ENCODE results near the gene NBAS.

NBAS gene

GRCh38 chr2:15357186-15357585 is 203.9 kb downstream of the NBAS start (continued):
- TF ChIP-seq ZNF548 (tag by site-specific recombination; IDR thresholded peaks at IDR 0.05) = no peak
- no peak for TF ChIP-seq ZNF423 (tag by site-specific recombination; IDR thresholded peaks at IDR 0.05)
- peak; percentile 98 for TF ChIP-seq ZNF549 (tag by site-specific recombination; IDR thresholded peaks at IDR 0.05)
- TF ChIP-seq, protein P1, sequence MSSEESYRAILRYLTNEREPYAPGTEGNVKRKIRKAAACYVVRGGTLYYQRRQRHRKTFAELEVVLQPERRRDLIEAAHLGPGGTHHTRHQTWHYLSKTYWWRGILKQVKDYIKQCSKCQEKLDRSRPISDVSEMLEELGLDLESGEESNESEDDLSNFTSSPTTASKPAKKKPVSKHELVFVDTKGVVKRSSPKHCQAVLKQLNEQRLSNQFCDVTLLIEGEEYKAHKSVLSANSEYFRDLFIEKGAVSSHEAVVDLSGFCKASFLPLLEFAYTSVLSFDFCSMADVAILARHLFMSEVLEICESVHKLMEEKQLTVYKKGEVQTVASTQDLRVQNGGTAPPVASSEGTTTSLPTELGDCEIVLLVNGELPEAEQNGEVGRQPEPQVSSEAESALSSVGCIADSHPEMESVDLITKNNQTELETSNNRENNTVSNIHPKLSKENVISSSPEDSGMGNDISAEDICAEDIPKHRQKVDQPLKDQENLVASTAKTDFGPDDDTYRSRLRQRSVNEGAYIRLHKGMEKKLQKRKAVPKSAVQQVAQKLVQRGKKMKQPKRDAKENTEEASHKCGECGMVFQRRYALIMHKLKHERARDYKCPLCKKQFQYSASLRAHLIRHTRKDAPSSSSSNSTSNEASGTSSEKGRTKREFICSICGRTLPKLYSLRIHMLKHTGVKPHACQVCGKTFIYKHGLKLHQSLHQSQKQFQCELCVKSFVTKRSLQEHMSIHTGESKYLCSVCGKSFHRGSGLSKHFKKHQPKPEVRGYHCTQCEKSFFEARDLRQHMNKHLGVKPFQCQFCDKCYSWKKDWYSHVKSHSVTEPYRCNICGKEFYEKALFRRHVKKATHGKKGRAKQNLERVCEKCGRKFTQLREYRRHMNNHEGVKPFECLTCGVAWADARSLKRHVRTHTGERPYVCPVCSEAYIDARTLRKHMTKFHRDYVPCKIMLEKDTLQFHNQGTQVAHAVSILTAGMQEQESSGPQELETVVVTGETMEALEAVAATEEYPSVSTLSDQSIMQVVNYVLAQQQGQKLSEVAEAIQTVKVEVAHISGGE (tag by site-specific recombination; conservative IDR thresholded peaks at IDR 0.05; ENCODE audit: low read depth) = no peak
- no peak for TF ChIP-seq ZNF138 (tag by site-specific recombination; IDR thresholded peaks at IDR 0.05; ENCODE audit: borderline replicate concordance)
- no peak for TF ChIP-seq KLF8 (tag by site-specific recombination; IDR thresholded peaks at IDR 0.05)

DNA sequence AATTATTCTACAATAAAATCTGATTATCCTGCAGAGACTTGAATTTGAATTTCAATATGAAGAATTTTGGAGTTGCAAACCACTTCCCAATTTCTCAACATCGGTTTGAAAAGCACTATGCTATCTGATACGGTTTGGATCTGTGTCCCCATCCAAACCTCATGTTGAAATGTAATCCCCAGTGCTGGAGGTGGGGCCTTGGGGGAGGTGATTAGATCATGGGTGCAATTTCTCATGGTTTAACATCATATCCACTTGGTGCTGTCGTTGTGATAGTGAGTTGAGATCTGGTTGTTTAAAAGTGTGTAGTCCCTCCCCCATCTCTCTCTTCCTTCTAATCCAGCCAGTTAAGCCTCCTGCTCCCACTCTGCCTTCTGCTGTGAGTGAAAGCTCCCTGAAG is 205.7 kb downstream of the NBAS start:
- H3K36me3 ChIP-seq (ENCODE audit: control insufficient read depth in 2 of 2, insufficient read depth in 1 of 2, low read length in 2 of 2) = no peaks in the 10 kb centered on the region; a peak in 1 of 3 replicates
- CTCF ChIA-PET = no interaction called here

GRCh38 chr2:15354596-15355366 is 206.4 kb downstream of the NBAS start:
- CTCF ChIA-PET = no interaction called here

More for the DNA sequence above, 205.7 kb downstream of the NBAS start:
- Histone ChIP-seq H3K27ac (ENCODE audit: extremely low read depth, low read depth, low read length) (no peak overlapping the region), H3K4me3 (ENCODE audit: low read depth, low read length) (no peak overlapping the region), H3K4me1 (ENCODE audit: control insufficient read depth, insufficient read depth, low read length) (no peaks in the 10 kb centered on the region), H3K9me3 (ENCODE audit: control insufficient read depth, insufficient read depth, low read depth, low read length) (no peaks in the 10 kb centered on the region)
- POLR2A ChIA-PET = no interaction called here
- TF ChIP-seq GLIS1 (tag by site-specific recombination; IDR thresholded peaks at IDR 0.05) (peak; percentile 54), ZNF350 (tag by site-specific recombination; IDR thresholded peaks at IDR 0.05) (no peak), MZF1 (tag by site-specific recombination; IDR thresholded peaks at IDR 0.05; ENCODE audit: borderline replicate concordance) (peak; percentile 90), ZNF701 (tag by site-specific recombination; IDR thresholded peaks at IDR 0.05) (no peak)

More at GRCh38 chr2:15354596-15355366, 206.4 kb downstream of the NBAS start:
- POLR2A ChIA-PET = no interaction called here
- H3K9me3 ChIP-seq (ENCODE audit: control insufficient read depth, insufficient read depth, low read depth, low read length) = no peaks in the 10 kb centered on the region
- H3K27ac ChIP-seq (ENCODE audit: extremely low read depth, low read depth, low read length) = no peak overlapping the region
- no peaks in the 10 kb centered on the region for H3K4me1 ChIP-seq (ENCODE audit: control insufficient read depth, insufficient read depth, low read length)
- no peak overlapping the region for H3K4me3 ChIP-seq (ENCODE audit: low read depth, low read length)
- TF ChIP-seq ZFP69B (tag by site-specific recombination; IDR thresholded peaks at IDR 0.05) (no peak), ZNF777 (tag by site-specific recombination; IDR thresholded peaks at IDR 0.05; ENCODE audit: borderline replicate concordance) (no peak), SCRT1 (tag by site-specific recombination; IDR thresholded peaks at IDR 0.05; ENCODE audit: borderline replicate concordance) (no peak), TRIM28 (IDR thresholded peaks at IDR 0.05; ENCODE audit: borderline replicate concordance, low read length) (no peak), ZNF404 (tag by site-specific recombination; IDR thresholded peaks at IDR 0.05) (no peak), ZNF76 (tag by site-specific recombination; IDR thresholded peaks at IDR 0.05; ENCODE audit: borderline replicate concordance, low read depth) (no peak), ELK4 (IDR thresholded peaks at IDR 0.05; ENCODE audit: borderline replicate concordance, low read depth, low read length) (no peak), SETDB1 (IDR thresholded peaks at IDR 0.05; ENCODE audit: insufficient read length, low read length) (no peak), ZNF341 (tag by site-specific recombination; IDR thresholded peaks at IDR 0.05; ENCODE audit: low read depth) (no peak), ZNF626 (tag by site-specific recombination; IDR thresholded peaks at IDR 0.05) (no peak), ZNF843 (tag by site-specific recombination; IDR thresholded peaks at IDR 0.05) (no peak), ZNF792 (tag by site-specific recombination; IDR thresholded peaks at IDR 0.05) (no peak), MEIS1 (CRISPR knock-in tag; IDR thresholded peaks at IDR 0.05; ENCODE audit: borderline replicate concordance) (no peak), MYNN (tag by site-specific recombination; IDR thresholded peaks at IDR 0.05; ENCODE audit: borderline replicate concordance) (no peak)
- TF ChIP-seq, protein P2, sequence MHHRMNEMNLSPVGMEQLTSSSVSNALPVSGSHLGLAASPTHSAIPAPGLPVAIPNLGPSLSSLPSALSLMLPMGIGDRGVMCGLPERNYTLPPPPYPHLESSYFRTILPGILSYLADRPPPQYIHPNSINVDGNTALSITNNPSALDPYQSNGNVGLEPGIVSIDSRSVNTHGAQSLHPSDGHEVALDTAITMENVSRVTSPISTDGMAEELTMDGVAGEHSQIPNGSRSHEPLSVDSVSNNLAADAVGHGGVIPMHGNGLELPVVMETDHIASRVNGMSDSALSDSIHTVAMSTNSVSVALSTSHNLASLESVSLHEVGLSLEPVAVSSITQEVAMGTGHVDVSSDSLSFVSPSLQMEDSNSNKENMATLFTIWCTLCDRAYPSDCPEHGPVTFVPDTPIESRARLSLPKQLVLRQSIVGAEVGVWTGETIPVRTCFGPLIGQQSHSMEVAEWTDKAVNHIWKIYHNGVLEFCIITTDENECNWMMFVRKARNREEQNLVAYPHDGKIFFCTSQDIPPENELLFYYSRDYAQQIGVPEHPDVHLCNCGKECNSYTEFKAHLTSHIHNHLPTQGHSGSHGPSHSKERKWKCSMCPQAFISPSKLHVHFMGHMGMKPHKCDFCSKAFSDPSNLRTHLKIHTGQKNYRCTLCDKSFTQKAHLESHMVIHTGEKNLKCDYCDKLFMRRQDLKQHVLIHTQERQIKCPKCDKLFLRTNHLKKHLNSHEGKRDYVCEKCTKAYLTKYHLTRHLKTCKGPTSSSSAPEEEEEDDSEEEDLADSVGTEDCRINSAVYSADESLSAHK (tag by site-specific recombination; IDR thresholded peaks at IDR 0.05) = no peak
- no peaks in the 10 kb centered on the region; a peak in 1 of 3 replicates for H3K36me3 ChIP-seq (ENCODE audit: control insufficient read depth in 2 of 2, insufficient read depth in 1 of 2, low read length in 2 of 2)
